Inflammatory macrophage treated with lipopolysaccharide for 1 hour (primary cell): ENCODE measurements around the gene PCP2.
A peak's percentile ranks its signal among the peaks of the same experiment; 100 is the strongest.

Experiments used
- DNase-seq, 2 donors: peaks; one replicate each; pipeline ENCODE4 v3.0.0-alpha.2; 2020 to 2022

Gene PCP2

GRCh38 chr19:7661744-7662538, 28.4 kb upstream of the PCP2 start:
- peak in 1 of 2 donors; percentile 33 for DNase-seq

- peak; percentile 57 to 67 for DNase-seq
Measured at GRCh38 chr19:7658219-7658686, 24.7 kb upstream of the PCP2 start.

- peak; percentile 96 to 99 for DNase-seq
Measured at GRCh38 chr19:7657131-7657751, 23.7 kb upstream of the PCP2 start.

- DNase-seq, result peak; percentile 91 to 98
Measured at GRCh38 chr19:7655581-7655980, 22.1 kb upstream of the PCP2 start.

GRCh38 chr19:7654401-7654800, 20.9 kb upstream of the PCP2 start:
- DNase-seq, result no peak

- peak; percentile 99 for DNase-seq
Measured at GRCh38 chr19:7652061-7652641, 18.6 kb upstream of the PCP2 start.

GRCh38 chr19:7650148-7650547, 16.6 kb upstream of the PCP2 start:
- DNase-seq, result no peak

GRCh38 chr19:7648265-7649014, 14.9 kb upstream of the PCP2 start:
- DNase-seq, result no peak

GRCh38 chr19:7647156-7647555, 13.6 kb upstream of the PCP2 start:
- DNase-seq, result no peak

GRCh38 chr19:7646426-7646700, 12.8 kb upstream of the PCP2 start:
- DNase-seq, result no peak

- no peak for DNase-seq
Measured at GRCh38 chr19:7645656-7646425, 12.3 kb upstream of the PCP2 start.

GRCh38 chr19:7645163-7645562, 11.6 kb upstream of the PCP2 start:
- peak; percentile 32 to 69 for DNase-seq

GRCh38 chr19:7644550-7644877, 11.0 kb upstream of the PCP2 start:
- DNase-seq, result no peak

GRCh38 chr19:7643629-7644549, 10.4 kb upstream of the PCP2 start:
- peak; percentile 35 to 36 for DNase-seq

- no peak for DNase-seq
Measured at GRCh38 chr19:7643031-7643415, 9.5 kb upstream of the PCP2 start.

- no peak for DNase-seq
Measured at GRCh38 chr19:7642295-7643030, 8.9 kb upstream of the PCP2 start.

- DNase-seq, result no peak
Measured at GRCh38 chr19:7641290-7642276, 8.1 kb upstream of the PCP2 start.

- DNase-seq, result no peak
Measured at GRCh38 chr19:7640803-7641202, 7.3 kb upstream of the PCP2 start.

GRCh38 chr19:7639863-7640348, 6.4 kb upstream of the PCP2 start:
- DNase-seq, result no peak
